ENCODE results near the gene POC5. TPM values are rescaled to one million over a fixed set of nuclear protein-coding genes. Genes with fewer than 3 reads are reported as not detected.
A peak's percentile ranks its signal among the peaks of the same experiment; 100 is the strongest.

The POC5 gene
- total and polyA plus RNA-seq, 2 of the 13 experiments (the other 11 are each of a cell fraction or from before 2014, with no cell fraction given): 6.9 to 9.3 TPM

GRCh38 chr5:75717082-75717922, at the start of gene POC5 (continued):
- TF ChIP-seq ZNF263 (CRISPR knock-in tag; IDR thresholded peaks at IDR 0.05): no peak
- no peak for TF ChIP-seq CERS6 (CRISPR knock-in tag; IDR thresholded peaks at IDR 0.05)
- no peak for TF ChIP-seq ZNF577 (CRISPR knock-in tag; IDR thresholded peaks at IDR 0.05; ENCODE audit: borderline replicate concordance, low read depth)
- no peak for TF ChIP-seq ZBTB33 (CRISPR knock-in tag; IDR thresholded peaks at IDR 0.05)
- TF ChIP-seq BATF2 (CRISPR knock-in tag; IDR thresholded peaks at IDR 0.05): no peak
- TF ChIP-seq ZNF597 (CRISPR knock-in tag; IDR thresholded peaks at IDR 0.05): no peak
- peak; percentile 71; the same call in 1 of the 2 replicates for TF ChIP-seq GATA4 (IDR thresholded peaks at IDR 0.05; ENCODE audit: borderline replicate concordance, low read depth)
- TF ChIP-seq THRA (CRISPR knock-in tag; IDR thresholded peaks at IDR 0.05; ENCODE audit: borderline replicate concordance): 0 out of 2 replicates have a peak, but pooled peaks have one; percentile 48
- TF ChIP-seq ZNF276 (CRISPR knock-in tag; IDR thresholded peaks at IDR 0.05; ENCODE audit: low read depth): no peak
- peak; percentile 34; the same call in 1 of the 2 replicates for TF ChIP-seq ZFP90 (CRISPR knock-in tag; IDR thresholded peaks at IDR 0.05; ENCODE audit: borderline replicate concordance)
- TF ChIP-seq MEIS1 (CRISPR knock-in tag; IDR thresholded peaks at IDR 0.05; ENCODE audit: borderline replicate concordance): peak; percentile 89
- no peak for TF ChIP-seq ZBTB46 (CRISPR knock-in tag; IDR thresholded peaks at IDR 0.05; ENCODE audit: borderline replicate concordance)
- TF ChIP-seq ZSCAN22 (CRISPR knock-in tag; IDR thresholded peaks at IDR 0.05): no peak
- TF ChIP-seq ZNF567 (CRISPR knock-in tag; IDR thresholded peaks at IDR 0.05; ENCODE audit: borderline replicate concordance): no peak
- no peak for TF ChIP-seq TCF7 (IDR thresholded peaks at IDR 0.05; ENCODE audit: low read depth)
